A673 (cell line): ENCODE measurements around the gene AFF2.

Source experiments
- EZH2 ChIP-seq: fragments of 200-600 bp; sonication (generic); IDR thresholded peaks from 2 replicates; pipeline ENCODE4 v1.6.1; 2017; ENCODE audit warnings: borderline replicate concordance, low read depth, mild to moderate bottlenecking, mixed read lengths, antibody characterized with exemption, low read length; ENCODE audit not compliant: poor library complexity, severe bottlenecking
- TF ChIP-seq, protein P1 (sequence below): fragments of 300-800, 200-600 bp; sonication (generic); conservative IDR thresholded peaks from 2 replicates; pipeline ENCODE4 v1.5.1; 2017; ENCODE audit warnings: low read depth, mild to moderate bottlenecking, antibody characterized with exemption, low read length, moderate library complexity, mixed read lengths

DNA sequence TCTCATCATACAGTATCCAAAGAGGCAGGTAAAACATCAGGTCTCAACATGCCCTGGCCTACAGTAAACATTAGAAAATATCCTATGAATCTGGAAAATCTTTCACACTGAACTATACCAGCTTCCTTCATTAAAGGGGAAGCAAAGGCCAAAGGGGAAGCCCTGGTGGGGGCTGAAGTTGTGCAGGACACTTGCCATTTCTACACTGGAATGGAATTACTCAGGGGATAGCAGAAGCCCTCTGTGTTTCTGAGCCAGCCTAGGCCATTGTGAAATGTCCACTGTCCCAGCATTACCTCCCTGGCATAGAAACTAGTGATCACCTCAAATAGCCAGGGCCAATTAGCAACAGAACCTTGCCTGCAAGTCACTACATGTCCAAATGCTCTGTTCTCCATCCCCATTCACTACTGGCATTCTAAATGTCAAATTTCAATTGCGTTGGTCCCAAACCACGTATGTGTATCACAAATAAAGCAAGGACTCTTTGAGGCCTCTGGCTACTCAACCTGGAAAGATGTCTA lies 429.9 kb downstream of the AFF2 start:
- TF ChIP-seq, protein P1, sequence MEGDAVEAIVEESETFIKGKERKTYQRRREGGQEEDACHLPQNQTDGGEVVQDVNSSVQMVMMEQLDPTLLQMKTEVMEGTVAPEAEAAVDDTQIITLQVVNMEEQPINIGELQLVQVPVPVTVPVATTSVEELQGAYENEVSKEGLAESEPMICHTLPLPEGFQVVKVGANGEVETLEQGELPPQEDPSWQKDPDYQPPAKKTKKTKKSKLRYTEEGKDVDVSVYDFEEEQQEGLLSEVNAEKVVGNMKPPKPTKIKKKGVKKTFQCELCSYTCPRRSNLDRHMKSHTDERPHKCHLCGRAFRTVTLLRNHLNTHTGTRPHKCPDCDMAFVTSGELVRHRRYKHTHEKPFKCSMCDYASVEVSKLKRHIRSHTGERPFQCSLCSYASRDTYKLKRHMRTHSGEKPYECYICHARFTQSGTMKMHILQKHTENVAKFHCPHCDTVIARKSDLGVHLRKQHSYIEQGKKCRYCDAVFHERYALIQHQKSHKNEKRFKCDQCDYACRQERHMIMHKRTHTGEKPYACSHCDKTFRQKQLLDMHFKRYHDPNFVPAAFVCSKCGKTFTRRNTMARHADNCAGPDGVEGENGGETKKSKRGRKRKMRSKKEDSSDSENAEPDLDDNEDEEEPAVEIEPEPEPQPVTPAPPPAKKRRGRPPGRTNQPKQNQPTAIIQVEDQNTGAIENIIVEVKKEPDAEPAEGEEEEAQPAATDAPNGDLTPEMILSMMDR, result no peak
- no peak for TF ChIP-seq EZH2
